K562 (cell line): ENCODE measurements around the gene HPCAL1. TPM values are rescaled to one million over a fixed set of nuclear protein-coding genes. Genes with fewer than 3 reads are reported as not detected.
A peak's percentile ranks its signal among the peaks of the same experiment; 100 is the strongest.

Experiments
- GTF2E2 ChIP-seq: fragments of 200-800 bp; sonication (Bioruptor generic); IDR thresholded peaks from 2 replicates; pipeline ENCODE4 v1.6.1; 2016; ENCODE audit warnings: missing genetic modification characterization, missing compliant biosample characterization
- KDM2B ChIP-seq: fragments of 250-450 bp; sonication (Bioruptor Pico); IDR thresholded peaks from 2 replicates; pipeline ENCODE4 v1.8.0; 2021; ENCODE audit warnings: mild to moderate bottlenecking, moderate library complexity
- MCM7 ChIP-seq, 2 experiments: fragments of 450-650 bp; IDR thresholded peaks; 2 replicates each; pipeline ENCODE4 v1.6.1; 2016 to 2018
- NFRKB ChIP-seq: fragments of 450-650 bp; IDR thresholded peaks from 2 replicates; pipeline ENCODE4 v1.6.1; 2016; ENCODE audit warnings: low read depth
- NFXL1 ChIP-seq: fragments of 450-650 bp; formaldehyde crosslinking; IDR thresholded peaks from 2 replicates; pipeline ENCODE4 v1.4.0; 2021; ENCODE audit warnings: mild to moderate bottlenecking
- SRSF1 ChIP-seq: fragments of 200-400 bp; formaldehyde crosslinking; IDR thresholded peaks from 2 replicates; pipeline ENCODE4 v1.6.1; 2017; ENCODE audit warnings: mild to moderate bottlenecking, low read depth, low read length, moderate library complexity
- ZFP30 ChIP-seq: fragments of 250-450 bp; sonication (Bioruptor Pico); IDR thresholded peaks from 2 replicates; pipeline ENCODE4 v1.8.0; 2022; ENCODE audit warnings: moderate library complexity, mild to moderate bottlenecking, inconsistent platforms, borderline replicate concordance
- ZNF384 ChIP-seq: IDR thresholded peaks from 2 replicates; pipeline ENCODE4 v1.6.1; 2012; ENCODE audit warnings: low read depth, low read length, improper control_type of control experiment
- ZNF57 ChIP-seq: fragments of 450-650 bp; formaldehyde crosslinking; IDR thresholded peaks from 2 replicates; pipeline ENCODE4 v1.4.0; 2020; ENCODE audit warnings: mild to moderate bottlenecking, moderate library complexity
- polyA plus RNA-seq, 8 experiments: library from polyadenylated mRNA; depleted of rRNA in 4 of 8; stranded (reverse) in 5 of 8; unstranded in 3 of 8; fragments of >200 nt; fragmentation: Nextera tagmentation in 2 of 8; fragmentation: Illumina TruSeq in 1 of 8; extraction: Ambion mirVana in 2 of 8; extraction: Trizol in 1 of 8; gene quantifications; 2 replicates each; pipeline versions ENCODE4 v1.2.1 to v1.2.3, GENCODE V29; 2011 to 2014; ENCODE audit warnings: inconsistent platforms in 1 of 8, missing spikeins in 1 of 8
- total RNA-seq, 7 experiments: library from RNA; depleted of rRNA in 6 of 7; stranded (reverse); fragments of >200 nt in 6 of 7; fragmentation: Illumina TruSeq in 2 of 7; extraction: Trizol in 2 of 7; gene quantifications; 2 replicates each; pipeline versions ENCODE4 v1.2.1 to v1.2.3, GENCODE V29; 2011 to 2021; ENCODE audit warnings: low replicate concordance in 1 of 7
- TF ChIP-seq, protein P1 (sequence below): fragments of 250-450 bp; sonication (Bioruptor Pico); IDR thresholded peaks from 2 replicates; pipeline ENCODE4 v1.4.0; 2020; ENCODE audit warnings: mild to moderate bottlenecking
- TF ChIP-seq, protein P2 (sequence below): sonication (generic); formaldehyde crosslinking; IDR thresholded peaks from 2 replicates; pipeline ENCODE4 v1.9.0; 2022; ENCODE audit warnings: mild to moderate bottlenecking, missing genetic modification reagents

HPCAL1 gene
- total and polyA plus RNA-seq, 9 of the 15 experiments (the other 6 are each of a cell fraction or from before 2014, with no cell fraction given): 2.7 to 65.5 (median 23.9) TPM

DNA sequence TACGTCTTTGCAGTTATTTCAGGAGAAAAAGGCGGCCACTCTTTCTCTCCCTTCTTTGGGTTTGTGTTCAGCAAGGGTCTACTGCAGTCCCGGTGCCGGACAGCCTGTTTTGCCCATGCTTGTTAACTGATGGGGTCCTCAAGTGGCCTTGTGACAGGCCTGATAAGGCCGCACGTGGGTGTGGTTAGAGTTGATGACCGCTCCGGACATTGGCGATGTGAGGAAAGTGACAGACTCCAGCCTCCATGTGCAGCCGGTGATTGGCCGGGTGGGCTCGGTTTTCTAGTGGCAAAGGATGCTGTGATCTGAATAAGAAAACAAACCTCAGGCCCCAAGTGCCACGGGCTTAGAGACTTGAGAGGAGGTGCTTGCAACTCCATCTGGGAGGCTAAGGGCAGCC, 15.6 kb downstream of the HPCAL1 start (continued):
- TF ChIP-seq GTF2E2 (tag) (no peak), KDM2B (CRISPR knock-in tag) (no peak), MCM7 (IDR thresholded peaks at IDR 0.05) (no peak), ZNF57 (CRISPR knock-in tag) (no peak), SRSF1 (no peak), NFXL1 (no peak), NFRKB (no peak), ZFP30 (no peak), ZNF384 (no peak)
- TF ChIP-seq, protein P1, sequence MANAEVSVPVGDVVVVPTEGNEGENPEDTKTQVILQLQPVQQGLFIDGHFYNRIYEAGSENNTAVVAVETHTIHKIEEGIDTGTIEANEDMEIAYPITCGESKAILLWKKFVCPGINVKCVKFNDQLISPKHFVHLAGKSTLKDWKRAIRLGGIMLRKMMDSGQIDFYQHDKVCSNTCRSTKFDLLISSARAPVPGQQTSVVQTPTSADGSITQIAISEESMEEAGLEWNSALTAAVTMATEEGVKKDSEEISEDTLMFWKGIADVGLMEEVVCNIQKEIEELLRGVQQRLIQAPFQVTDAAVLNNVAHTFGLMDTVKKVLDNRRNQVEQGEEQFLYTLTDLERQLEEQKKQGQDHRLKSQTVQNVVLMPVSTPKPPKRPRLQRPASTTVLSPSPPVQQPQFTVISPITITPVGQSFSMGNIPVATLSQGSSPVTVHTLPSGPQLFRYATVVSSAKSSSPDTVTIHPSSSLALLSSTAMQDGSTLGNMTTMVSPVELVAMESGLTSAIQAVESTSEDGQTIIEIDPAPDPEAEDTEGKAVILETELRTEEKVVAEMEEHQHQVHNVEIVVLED (CRISPR knock-in tag): no peak
- TF ChIP-seq, protein P2, sequence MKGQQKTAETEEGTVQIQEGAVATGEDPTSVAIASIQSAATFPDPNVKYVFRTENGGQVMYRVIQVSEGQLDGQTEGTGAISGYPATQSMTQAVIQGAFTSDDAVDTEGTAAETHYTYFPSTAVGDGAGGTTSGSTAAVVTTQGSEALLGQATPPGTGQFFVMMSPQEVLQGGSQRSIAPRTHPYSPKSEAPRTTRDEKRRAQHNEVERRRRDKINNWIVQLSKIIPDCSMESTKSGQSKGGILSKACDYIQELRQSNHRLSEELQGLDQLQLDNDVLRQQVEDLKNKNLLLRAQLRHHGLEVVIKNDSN (CRISPR knock-in tag): peak; percentile 74
- TF ChIP-seq, all 486 proteins: peak for 33
